Right lobe of liver (tissue), 4 donors: ENCODE data around the gene BRDT.
"Not testable (repeated sequence)": the region's sequence is repeated elsewhere in the genome, so short reads cannot be mapped to it uniquely, and the experiment has no call there.

ENCODE experiments used
- CTCF ChIP-seq, 4 donors: fragments of 200-600 bp in 3 of 4; fragments of 450-650 bp in 1 of 4; IDR thresholded peaks; one replicate each; pipeline versions ENCODE4 v1.5.1 to v1.8.0; 2016 to 2022; ENCODE audit warnings: antibody characterized with exemption in 4 of 4, mild to moderate bottlenecking in 2 of 4
- POLR2A ChIP-seq: fragments of 450-650 bp; IDR thresholded peaks from one replicate; pipeline ENCODE4 v1.6.1; 2017; ENCODE audit warnings: antibody characterized with exemption, mild to moderate bottlenecking
- donor health status: DM: no; HTN: no; CAD: no.
- donor health status: DM: no; HTN: no; CAD: no.
- donor health status: DM: no; HTN: yes; CAD: no.

- TF ChIP-seq CTCF (IDR thresholded peaks at IDR 0.05); POLR2A: not testable (repeated sequence)
Measured at GRCh38 chr1:92026042-92026441, 76.8 kb downstream of the BRDT start.
